OCI-LY1 (cell line): ENCODE results near the gene NDUFB11.
"Not testable (repeated sequence)": the region's sequence is repeated elsewhere in the genome, so short reads cannot be mapped to it uniquely, and the experiment has no call there.

Experiments
- EZH2 ChIP-seq: fragments of 200-600 bp; sonication (generic), shearing (Covaris generic); IDR thresholded peaks from 2 replicates; pipeline ENCODE4 v1.8.0; 2017; ENCODE audit warnings: borderline replicate concordance, mixed run types, mild to moderate bottlenecking, antibody characterized with exemption, low read length, moderate library complexity, mixed read lengths
- TF ChIP-seq, protein P1 (sequence below): fragments of 200-600 bp; sonication (generic), shearing (Covaris generic); IDR thresholded peaks from 2 replicates; pipeline ENCODE4 v1.5.1; 2017; ENCODE audit warnings: mild to moderate bottlenecking, antibody characterized with exemption, low read length, moderate library complexity, mixed read lengths

DNA sequence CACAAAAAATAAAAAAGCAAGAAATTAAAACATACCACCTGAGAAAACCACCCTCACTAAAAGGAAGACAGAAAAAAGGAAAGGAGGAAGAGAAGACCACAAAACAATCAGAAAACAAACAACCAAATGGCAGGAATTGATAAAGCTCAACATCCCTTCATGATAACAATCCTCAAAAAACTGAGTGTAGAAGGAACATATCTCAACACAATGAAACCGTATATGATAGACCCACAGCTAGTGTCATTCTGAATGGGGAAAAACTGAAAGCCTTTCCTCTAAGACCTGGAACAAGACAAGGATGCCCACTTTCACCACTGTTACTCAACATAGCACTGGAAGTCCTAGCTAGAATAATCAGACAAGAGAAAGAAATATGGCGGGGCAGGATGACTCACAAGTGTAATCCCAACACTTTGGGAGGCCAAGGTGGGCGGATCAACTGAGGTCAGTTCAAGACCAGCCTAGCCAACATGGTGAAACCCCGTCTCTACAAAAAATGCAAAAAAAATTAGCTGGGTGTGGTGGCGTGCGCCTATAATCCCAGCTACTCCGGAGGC, 27.9 kb downstream of the NDUFB11 start:
- TF ChIP-seq, protein P1, sequence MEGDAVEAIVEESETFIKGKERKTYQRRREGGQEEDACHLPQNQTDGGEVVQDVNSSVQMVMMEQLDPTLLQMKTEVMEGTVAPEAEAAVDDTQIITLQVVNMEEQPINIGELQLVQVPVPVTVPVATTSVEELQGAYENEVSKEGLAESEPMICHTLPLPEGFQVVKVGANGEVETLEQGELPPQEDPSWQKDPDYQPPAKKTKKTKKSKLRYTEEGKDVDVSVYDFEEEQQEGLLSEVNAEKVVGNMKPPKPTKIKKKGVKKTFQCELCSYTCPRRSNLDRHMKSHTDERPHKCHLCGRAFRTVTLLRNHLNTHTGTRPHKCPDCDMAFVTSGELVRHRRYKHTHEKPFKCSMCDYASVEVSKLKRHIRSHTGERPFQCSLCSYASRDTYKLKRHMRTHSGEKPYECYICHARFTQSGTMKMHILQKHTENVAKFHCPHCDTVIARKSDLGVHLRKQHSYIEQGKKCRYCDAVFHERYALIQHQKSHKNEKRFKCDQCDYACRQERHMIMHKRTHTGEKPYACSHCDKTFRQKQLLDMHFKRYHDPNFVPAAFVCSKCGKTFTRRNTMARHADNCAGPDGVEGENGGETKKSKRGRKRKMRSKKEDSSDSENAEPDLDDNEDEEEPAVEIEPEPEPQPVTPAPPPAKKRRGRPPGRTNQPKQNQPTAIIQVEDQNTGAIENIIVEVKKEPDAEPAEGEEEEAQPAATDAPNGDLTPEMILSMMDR, result not testable (repeated sequence)
- not testable (repeated sequence) for TF ChIP-seq EZH2
